OCI-LY3 (cell line): Measurements from ENCODE around the gene USP3.

Experiments
- H2AFZ ChIP-seq: fragments of 200-600, 300-600 bp; shearing (Covaris generic); 2 replicates; pipeline ENCODE4 v1.6.0; 2014; ENCODE audit warnings: antibody characterized with exemption, low read depth, low read length
- H3K27ac ChIP-seq: fragments of 200-600, 300-600 bp; sonication (generic); 2 replicates; pipeline ENCODE4 v1.5.1; 2014; ENCODE audit warnings: mild to moderate bottlenecking, low read length, moderate library complexity, mixed read lengths
- H3K27me3 ChIP-seq: fragments of 200-600, 300-600 bp; sonication (generic); 2 replicates; pipeline ENCODE4 v1.6.1; 2014; ENCODE audit warnings: low read depth, low read length, mixed read lengths
- H3K36me3 ChIP-seq: fragments of 200-600, 300-600 bp; sonication (generic); replicated peaks from 2 replicates; pipeline ENCODE3; 2014; ENCODE audit warnings: low read depth, low read length, mixed read lengths
- H3K4me1 ChIP-seq: fragments of 300-600, 200-600 bp; sonication (generic); 2 replicates; pipeline ENCODE4 v1.6.1; 2014; ENCODE audit warnings: low read length, mixed read lengths
- H3K4me2 ChIP-seq: fragments of 200-600, 300-600 bp; sonication (generic); 2 replicates; pipeline ENCODE4 v1.6.1; 2014; ENCODE audit warnings: low read length, mixed read lengths
- H3K4me3 ChIP-seq: fragments of 300-600, 200-600 bp; sonication (generic); 2 replicates; pipeline ENCODE4 v1.5.1; 2014; ENCODE audit warnings: antibody characterized with exemption, mild to moderate bottlenecking, low read length, moderate library complexity
- H3K79me2 ChIP-seq: fragments of 300-600, 200-600 bp; shearing (Covaris generic); 2 replicates; pipeline ENCODE4 v1.6.1; 2014; ENCODE audit warnings: mild to moderate bottlenecking, low read length, mixed read lengths
- H3K9ac ChIP-seq: fragments of 300-600, 200-600 bp; shearing (Covaris generic); 2 replicates; pipeline ENCODE4 v1.6.0; 2014; ENCODE audit warnings: mild to moderate bottlenecking, low read length, moderate library complexity
- H3K9me3 ChIP-seq: fragments of 200-600, 300-600 bp; shearing (Covaris generic); 2 replicates; pipeline ENCODE4 v1.6.1; 2014; ENCODE audit warnings: low read length, mixed read lengths; ENCODE audit not compliant: insufficient read depth
- H4K20me1 ChIP-seq: fragments of 200-600, 300-600 bp; sonication (generic); 2 replicates; pipeline ENCODE4 v1.6.1; 2016; ENCODE audit warnings: low read length, mixed read lengths; ENCODE audit not compliant: insufficient read depth
- EZH2phosphoT487 ChIP-seq: fragments of 200-600 bp; shearing (Covaris generic); IDR thresholded peaks from 2 replicates; pipeline ENCODE4 v1.6.1; 2018; ENCODE audit warnings: antibody characterized with exemption, mixed run types, low read depth
- TF ChIP-seq, protein P1 (sequence below): fragments of 200-600, 300-600 bp; sonication (generic); IDR thresholded peaks from 2 replicates; pipeline ENCODE4 v1.5.1; 2014; ENCODE audit warnings: antibody characterized with exemption, low read length, low read depth

USP3 gene

DNA sequence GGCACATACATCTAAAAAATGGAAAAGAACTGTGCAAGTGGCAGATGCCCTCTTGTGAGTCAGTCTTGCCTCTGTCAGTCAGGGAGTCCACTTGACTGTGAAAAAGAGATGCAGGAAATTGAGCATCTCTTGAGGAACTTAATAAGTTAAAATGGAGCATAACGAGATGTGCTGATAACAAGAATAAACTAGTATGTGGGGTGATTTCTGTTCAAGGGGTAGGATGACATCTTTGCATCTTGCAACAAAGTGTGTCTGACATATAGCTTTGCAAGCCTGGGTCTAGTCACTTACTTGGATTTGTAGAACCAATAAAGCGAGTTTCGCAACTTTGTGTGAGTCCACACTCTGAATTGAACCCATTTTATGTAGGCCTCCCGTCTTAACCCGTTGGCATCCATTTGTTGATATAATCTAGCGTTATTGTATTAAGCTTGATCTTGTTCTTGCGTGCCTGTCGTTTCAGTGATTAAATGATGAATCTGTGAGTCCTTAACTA, 2.2 kb downstream of the USP3 start:
- no peak overlapping the region for H2AFZ ChIP-seq
- H3K9ac ChIP-seq = peak overlapping the region; percentile 96
- H3K79me2 ChIP-seq = peaks cover 77% of the 10 kb centered on the region
- no peaks in the 10 kb centered on the region for H3K9me3 ChIP-seq
- H3K36me3 ChIP-seq = peaks cover 3% of the 10 kb centered on the region
- H4K20me1 ChIP-seq = peaks cover 58% of the 10 kb centered on the region
- H3K4me2 ChIP-seq = peak overlapping the region; percentile 93
- H3K4me3 ChIP-seq = peak overlapping the region; percentile 94
- TF ChIP-seq EZH2phosphoT487 = no peak
- TF ChIP-seq, protein P1, sequence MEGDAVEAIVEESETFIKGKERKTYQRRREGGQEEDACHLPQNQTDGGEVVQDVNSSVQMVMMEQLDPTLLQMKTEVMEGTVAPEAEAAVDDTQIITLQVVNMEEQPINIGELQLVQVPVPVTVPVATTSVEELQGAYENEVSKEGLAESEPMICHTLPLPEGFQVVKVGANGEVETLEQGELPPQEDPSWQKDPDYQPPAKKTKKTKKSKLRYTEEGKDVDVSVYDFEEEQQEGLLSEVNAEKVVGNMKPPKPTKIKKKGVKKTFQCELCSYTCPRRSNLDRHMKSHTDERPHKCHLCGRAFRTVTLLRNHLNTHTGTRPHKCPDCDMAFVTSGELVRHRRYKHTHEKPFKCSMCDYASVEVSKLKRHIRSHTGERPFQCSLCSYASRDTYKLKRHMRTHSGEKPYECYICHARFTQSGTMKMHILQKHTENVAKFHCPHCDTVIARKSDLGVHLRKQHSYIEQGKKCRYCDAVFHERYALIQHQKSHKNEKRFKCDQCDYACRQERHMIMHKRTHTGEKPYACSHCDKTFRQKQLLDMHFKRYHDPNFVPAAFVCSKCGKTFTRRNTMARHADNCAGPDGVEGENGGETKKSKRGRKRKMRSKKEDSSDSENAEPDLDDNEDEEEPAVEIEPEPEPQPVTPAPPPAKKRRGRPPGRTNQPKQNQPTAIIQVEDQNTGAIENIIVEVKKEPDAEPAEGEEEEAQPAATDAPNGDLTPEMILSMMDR = no peak
- 0 out of 2 replicates have a peak overlapping the region, but pooled peaks have one; percentile 79 for H3K27ac ChIP-seq
- peaks cover 71% of the 10 kb centered on the region for H3K4me1 ChIP-seq
- no peaks in the 10 kb centered on the region for H3K27me3 ChIP-seq

DNA sequence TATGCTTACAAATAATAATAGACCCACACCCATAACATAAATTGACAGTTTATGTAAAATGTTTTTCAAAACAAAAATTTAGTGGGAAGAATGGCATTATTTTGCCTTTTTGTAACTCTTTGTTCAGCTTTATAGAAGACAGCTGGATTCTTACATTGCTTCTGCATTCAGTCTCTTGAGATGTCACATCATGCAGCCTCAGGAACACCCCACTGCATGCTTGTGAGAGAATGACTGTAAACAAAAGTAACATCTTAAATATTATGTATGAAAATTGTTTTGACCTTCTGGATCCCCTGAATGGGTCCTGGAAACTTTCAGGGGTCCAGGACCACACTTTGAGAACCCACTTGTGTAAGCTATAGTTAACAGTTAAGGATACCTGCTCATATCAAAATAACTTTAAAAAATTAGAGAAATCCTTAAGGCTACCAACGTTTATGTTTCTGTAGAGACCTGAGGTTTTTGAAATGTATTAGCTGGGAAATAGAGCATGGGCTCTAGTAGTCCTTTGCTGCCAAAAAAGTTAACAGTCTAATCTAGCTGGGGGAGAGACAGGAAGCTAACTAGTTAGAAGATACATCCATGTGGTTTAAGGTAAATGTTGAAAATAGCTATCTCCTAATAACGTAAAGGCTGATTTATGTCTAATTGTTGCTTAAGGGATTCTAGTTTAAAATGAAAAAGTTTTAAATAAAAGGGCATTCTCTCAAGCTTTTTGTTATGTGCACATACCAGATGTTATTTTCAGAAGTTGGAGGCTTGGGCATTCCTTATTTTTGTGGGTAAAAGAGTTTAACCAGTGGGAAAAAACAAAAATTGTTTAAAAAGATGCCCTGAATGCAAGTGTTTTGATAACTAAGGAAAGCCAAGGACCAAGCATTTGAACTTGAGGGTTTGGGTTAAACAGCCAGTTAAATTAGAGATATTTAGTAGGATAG, 3.8 kb downstream of the USP3 start:
- Histone ChIP-seq H3K79me2 (peaks cover 93% of the 10 kb centered on the region), H4K20me1 (peaks cover 71% of the 10 kb centered on the region), H3K4me1 (peaks cover 56% of the 10 kb centered on the region), H2AFZ (no peak overlapping the region), H3K9me3 (no peaks in the 10 kb centered on the region), H3K9ac (no peak overlapping the region), H3K36me3 (peaks cover 3% of the 10 kb centered on the region), H3K27me3 (no peaks in the 10 kb centered on the region), H3K4me2 (0 out of 2 replicates have a peak overlapping the region, but pooled peaks have one; percentile 6), H3K4me3 (no peak overlapping the region), H3K27ac (no peak overlapping the region)
- TF ChIP-seq EZH2phosphoT487 = no peak

GRCh38 chr15:63509056-63509954, 4.9 kb downstream of the USP3 start:
- Histone ChIP-seq H3K9ac (no peak overlapping the region), H3K4me1 (peaks cover 53% of the 10 kb centered on the region), H3K27me3 (no peaks in the 10 kb centered on the region), H3K79me2 (peaks cover 99% of the 10 kb centered on the region), H3K4me3 (no peak overlapping the region), H2AFZ (no peak overlapping the region), H3K27ac (no peak overlapping the region), H3K36me3 (peaks cover 3% of the 10 kb centered on the region), H3K4me2 (peak overlapping the region; percentile 46), H4K20me1 (peaks cover 81% of the 10 kb centered on the region), H3K9me3 (no peaks in the 10 kb centered on the region)
- TF ChIP-seq EZH2phosphoT487 = no peak
- TF ChIP-seq, protein P1 = no peak

GRCh38 chr15:63509955-63510940, 5.9 kb downstream of the USP3 start:
- H3K4me1 ChIP-seq = peaks cover 62% of the 10 kb centered on the region
- peaks cover 3% of the 10 kb centered on the region for H3K36me3 ChIP-seq
- no peak for TF ChIP-seq EZH2phosphoT487
- TF ChIP-seq, protein P1 = no peak
- H3K4me2 ChIP-seq = peak overlapping the region; percentile 46
- H3K79me2 ChIP-seq = peaks cover 100% of the 10 kb centered on the region
- no peak overlapping the region for H3K27ac ChIP-seq
- H3K27me3 ChIP-seq = no peaks in the 10 kb centered on the region
- H4K20me1 ChIP-seq = peaks cover 91% of the 10 kb centered on the region
- no peak overlapping the region for H2AFZ ChIP-seq
- no peaks in the 10 kb centered on the region for H3K9me3 ChIP-seq
- H3K9ac ChIP-seq = peak overlapping the region; percentile 8; the same call in 1 of the 2 replicates
- H3K4me3 ChIP-seq = no peak overlapping the region
